KG1 (cell line): ENCODE data around the gene NBAS.
"Not testable (repeated sequence)": the region's sequence is repeated elsewhere in the genome, so short reads cannot be mapped to it uniquely, and the experiment has no call there.

Source experiments
- DNase-seq: peaks from one replicate; lab custom pipeline; 2025; lab: John Stamatoyannopoulos, UW

The NBAS gene

DNA sequence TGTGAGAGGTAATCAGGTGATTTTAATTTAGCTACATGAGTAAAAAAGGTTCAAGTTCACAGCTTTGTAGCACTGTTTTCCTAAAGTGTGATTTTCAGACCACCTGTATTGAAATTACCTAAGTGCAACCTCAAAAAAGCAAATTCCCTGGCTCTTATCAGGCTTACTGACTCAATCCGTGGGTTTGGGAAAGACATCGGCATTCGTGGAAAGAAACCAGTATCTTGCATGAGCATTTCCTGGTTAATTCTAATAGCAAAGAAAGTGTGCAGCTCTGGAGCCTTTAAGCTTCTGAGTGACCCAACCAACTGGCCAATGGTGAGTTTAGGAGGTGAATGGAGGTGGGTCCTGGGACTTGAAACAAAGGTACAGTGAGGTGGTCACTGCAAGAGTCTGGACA lies 300.9 kb downstream of the NBAS start:
- no peak for DNase-seq

- no peak for DNase-seq
Observed at GRCh38 chr2:15259356-15259756, 301.8 kb downstream of the NBAS start.

- not testable (repeated sequence) for DNase-seq
Observed at GRCh38 chr2:15258385-15258784, 302.7 kb downstream of the NBAS start.

GRCh38 chr2:15253835-15254286 lies 307.3 kb downstream of the NBAS start:
- no peak for DNase-seq

- no peak for DNase-seq
Observed at GRCh38 chr2:15253247-15253646, 307.9 kb downstream of the NBAS start.

DNA sequence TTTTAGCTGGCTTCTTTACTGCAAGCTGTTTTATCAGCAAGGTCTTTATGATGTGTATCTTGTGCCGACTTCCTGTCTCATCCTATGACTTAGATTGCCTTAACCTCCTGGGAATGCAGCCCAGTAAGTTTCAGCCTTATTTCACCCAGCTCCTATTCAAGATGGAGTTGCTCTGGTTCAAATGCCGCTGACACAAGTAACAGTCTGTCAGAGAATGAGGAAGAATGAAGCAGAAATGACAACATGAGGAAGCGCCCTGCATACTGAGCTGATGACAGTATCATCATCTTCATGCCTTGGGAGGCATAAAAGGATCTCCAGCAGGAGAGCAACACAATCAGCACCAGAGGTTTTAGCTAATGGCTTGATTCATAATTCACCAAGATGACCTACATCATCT lies 309.4 kb downstream of the NBAS start:
- no peak for DNase-seq

DNA sequence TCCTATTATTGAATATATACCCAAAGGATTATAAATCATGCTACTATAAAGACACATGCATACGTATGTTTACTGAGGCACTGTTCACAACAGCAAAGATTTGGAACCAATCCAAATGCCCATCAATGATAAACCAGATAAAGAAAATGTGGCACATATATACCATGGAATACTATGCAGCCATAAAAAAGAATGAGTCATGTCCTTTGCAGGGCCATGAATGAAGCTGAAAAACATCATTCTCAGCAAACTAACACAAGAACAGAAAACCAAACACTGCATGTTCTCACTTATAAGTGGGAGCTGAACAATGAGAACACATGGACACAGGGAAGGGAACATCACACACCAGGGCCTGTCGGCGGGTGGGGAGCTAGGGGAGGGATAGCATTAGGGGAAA lies 310.2 kb downstream of the NBAS start:
- not testable (repeated sequence) for DNase-seq

- DNase-seq = no peak
Observed at GRCh38 chr2:15246870-15247269, 314.3 kb downstream of the NBAS start.

- DNase-seq = no peak
Observed at GRCh38 chr2:15243762-15244161, 317.4 kb downstream of the NBAS start.

- DNase-seq = no peak
Observed at GRCh38 chr2:15242936-15243461, 318.1 kb downstream of the NBAS start.

- no peak for DNase-seq
Observed at GRCh38 chr2:15241929-15242328, 319.2 kb downstream of the NBAS start.

DNA sequence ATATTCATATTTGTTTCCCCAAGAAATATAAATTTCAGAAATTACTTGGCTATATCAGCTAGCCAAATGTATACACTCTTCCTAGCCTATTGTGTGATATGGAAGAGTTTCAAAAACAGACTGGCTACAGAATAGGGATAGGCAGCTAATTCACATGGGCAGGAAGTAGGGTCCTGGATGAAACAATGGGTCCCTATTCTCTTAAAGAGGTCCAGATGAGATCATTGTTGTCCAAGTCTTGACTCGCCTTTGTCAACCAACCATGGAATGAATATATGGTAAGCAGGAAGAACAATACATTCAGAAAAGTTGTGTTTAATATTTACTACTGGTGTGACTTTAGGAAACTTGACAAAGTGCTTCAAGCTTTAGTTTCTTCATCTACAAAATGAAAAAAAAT lies 319.9 kb downstream of the NBAS start:
- no peak for DNase-seq

DNA sequence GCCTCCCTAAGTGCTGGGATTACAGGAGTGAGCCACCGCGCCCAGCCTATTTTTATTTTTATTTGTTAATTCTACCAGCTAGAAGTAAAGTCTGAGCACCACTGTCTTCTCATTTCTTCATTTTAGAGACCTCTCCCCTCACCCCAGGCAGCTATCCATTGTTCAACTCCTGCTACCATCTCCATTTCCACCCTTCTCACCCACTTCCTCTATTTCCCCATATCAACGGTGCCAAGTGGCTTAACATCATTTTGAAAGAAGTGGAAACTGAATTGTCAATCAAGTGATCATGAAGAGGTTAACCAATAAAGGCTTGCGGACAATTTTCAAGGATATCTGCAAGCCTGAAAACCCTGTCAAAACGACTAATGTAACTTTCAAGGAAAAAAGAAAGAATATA lies 323.1 kb downstream of the NBAS start:
- DNase-seq = no peak

GRCh38 chr2:15230599-15231192 lies 330.4 kb downstream of the NBAS start:
- no peak for DNase-seq

DNA sequence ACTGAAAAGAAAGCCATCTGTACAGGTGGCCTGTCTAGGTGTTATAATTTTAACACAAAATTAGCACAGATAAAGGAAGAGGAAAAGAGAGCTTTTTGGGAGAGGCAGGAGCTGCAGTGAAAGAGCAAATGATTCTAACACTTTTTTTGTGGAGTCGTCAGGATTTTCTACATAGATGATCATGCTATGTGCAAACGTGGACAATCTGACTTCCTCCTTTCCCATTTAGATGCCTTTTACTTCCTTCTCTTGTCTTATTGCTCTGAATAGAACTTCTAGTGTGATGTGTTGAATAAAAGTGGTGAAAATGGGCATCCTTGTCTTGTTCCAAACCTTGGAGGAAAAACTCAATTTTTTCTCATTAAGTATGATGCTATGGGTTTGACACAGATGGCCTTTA lies 334.5 kb downstream of the NBAS start:
- DNase-seq = no peak

GRCh38 chr2:15225131-15225530 lies 336.0 kb downstream of the NBAS start:
- no peak for DNase-seq

GRCh38 chr2:15224641-15225040 lies 336.5 kb downstream of the NBAS start:
- no peak for DNase-seq

DNA sequence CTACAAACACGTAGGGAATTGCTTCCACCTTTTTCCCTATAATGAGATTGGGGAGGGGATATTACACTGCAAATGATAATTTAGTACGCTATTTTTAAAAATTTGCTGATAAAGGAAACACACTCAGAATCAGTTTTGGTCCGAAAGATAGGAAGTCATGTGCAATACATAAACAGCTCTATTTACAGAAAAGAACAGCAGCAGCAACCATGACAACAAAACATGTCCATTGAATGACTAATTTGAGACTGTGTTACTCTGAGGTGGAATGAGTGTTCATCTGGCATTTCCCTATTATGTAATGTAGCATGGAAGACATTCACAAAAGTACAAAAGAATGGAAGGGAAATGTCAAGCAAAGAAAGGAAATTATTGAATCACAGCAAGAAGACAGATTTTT lies 337.2 kb downstream of the NBAS start:
- DNase-seq = no peak

DNA sequence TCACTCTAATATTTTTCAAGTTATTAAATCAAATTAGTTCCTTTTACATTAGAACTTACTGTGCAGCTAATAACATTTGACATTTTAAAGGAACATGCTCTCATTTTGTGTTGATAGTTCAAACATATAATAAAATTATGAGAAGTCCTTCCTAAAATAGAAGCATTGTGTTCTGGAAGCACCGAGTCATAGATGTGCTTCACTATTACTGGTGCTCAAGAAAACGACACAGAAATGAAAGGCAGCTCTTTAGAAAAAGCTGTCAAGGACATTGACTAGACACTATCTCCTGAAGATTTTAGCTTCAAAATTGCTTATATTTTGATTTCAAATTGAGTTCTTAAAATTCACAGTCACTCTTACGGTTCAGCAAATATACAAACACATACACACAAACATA lies 338.3 kb downstream of the NBAS start:
- DNase-seq = no peak

GRCh38 chr2:15220603-15221002 lies 340.5 kb downstream of the NBAS start:
- no peak for DNase-seq

DNA sequence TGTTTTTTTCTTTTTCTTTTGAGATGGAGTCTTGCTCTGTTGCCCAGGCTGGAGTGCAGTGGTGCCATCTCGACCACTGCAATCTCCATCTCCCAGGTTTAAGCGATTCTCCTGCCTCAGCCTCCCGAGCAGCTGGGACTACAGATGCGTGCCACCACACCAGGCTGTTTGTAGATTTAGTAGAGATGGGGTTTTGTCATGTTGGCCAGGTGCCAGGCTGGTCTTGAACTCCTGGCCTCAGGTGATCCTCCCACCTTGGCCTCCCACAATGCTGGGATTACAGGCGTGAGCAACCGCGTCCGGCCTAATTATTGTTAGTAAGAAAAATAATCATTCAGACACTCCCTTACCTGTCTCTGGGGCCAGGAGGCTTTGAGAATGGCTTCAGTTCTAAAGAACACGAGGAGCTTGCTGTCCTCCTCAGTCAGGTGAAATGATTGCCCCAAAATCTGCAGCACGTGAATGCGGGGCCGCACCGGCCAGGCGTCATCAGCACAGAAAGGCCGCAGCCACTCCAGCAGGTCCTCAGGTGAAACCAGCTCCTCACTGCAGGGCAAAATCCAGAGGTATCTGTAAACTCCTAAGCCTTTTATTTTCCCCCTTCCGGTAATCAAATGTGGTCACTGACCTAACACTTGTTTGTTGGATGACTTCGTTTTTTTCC lies 342.6 kb downstream of the NBAS start:
- no peak for DNase-seq

DNA sequence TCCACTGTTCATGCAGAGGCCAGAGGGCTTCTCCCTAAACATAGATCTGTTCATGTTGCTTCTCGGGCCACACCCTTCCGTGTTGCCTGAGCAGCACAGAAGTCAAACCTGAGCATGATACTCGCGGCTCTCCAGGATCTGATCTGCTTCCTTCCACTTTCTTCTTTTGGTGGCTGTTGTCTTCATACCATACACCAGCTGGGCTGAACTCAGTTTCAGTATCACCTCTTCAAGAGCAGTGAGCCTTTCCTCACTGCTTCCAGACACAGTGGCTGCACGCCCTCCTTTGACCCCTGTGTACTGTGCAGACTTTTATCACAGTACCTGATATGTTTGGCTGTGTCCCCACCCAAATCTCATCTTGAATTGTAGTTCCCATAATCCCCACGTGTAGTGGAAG lies 348.9 kb downstream of the NBAS start:
- DNase-seq = no peak

GRCh38 chr2:15210542-15210941 lies 350.6 kb downstream of the NBAS start:
- not testable (repeated sequence) for DNase-seq

- DNase-seq = no peak
Observed at GRCh38 chr2:15206419-15206818, 354.7 kb downstream of the NBAS start.
